Naive thymus-derived CD4-positive, alpha-beta T cell (primary cell): ENCODE results near the gene IDS. TPM values are rescaled to one million over a fixed set of nuclear protein-coding genes. Genes with fewer than 3 reads are reported as not detected.

ENCODE experiments used
- ATAC-seq: fragments of 150-1000 bp; cut with Tn5 transposase; 2 replicates; pipeline ENCODE4 v1.10.0; 2021; ENCODE audit warnings: mild to moderate bottlenecking, moderate library complexity
- CTCF ChIA-PET: fragments of 350-600 bp; sonication (Branson Sonifier 250); formaldehyde crosslinking; loops from one replicate; lab custom pipeline; 2021; ENCODE audit warnings: antibody characterized with exemption; lab: Charles Lee
- POLR2A ChIA-PET: fragments of 350-600 bp; sonication (Branson Sonifier 250); formaldehyde crosslinking; loops from one replicate; lab custom pipeline; 2021; ENCODE audit warnings: antibody characterized with exemption, inconsistent platforms; lab: Charles Lee
- DNase-seq, 9 donors: peaks; one replicate each; pipeline versions ENCODE4 v3.0.0 to v3.0.0-alpha.2; 2020 to 2022; ENCODE audit warnings: mixed read lengths in 1 of 9
- H3K27ac ChIP-seq: one replicate; pipeline ENCODE4 v1.7.0; 2013; ENCODE audit warnings: mild to moderate bottlenecking, low read depth, low read length, moderate library complexity
- H3K27me3 ChIP-seq, 2 donors: one replicate each; pipeline ENCODE4 v1.7.0; 2013; ENCODE audit warnings: low read length in 2 of 2, mild to moderate bottlenecking in 2 of 2, moderate library complexity in 2 of 2; ENCODE audit not compliant: control insufficient read depth in 2 of 2, insufficient read depth in 2 of 2
- H3K36me3 ChIP-seq, 3 experiments: 1 replicate in 2 of 3; 2 replicates in 1 of 3; pipeline ENCODE4 v1.7.0; 2013; ENCODE audit warnings: low read length in 3 of 3, mild to moderate bottlenecking in 3 of 3, moderate library complexity in 1 of 3; ENCODE audit not compliant: insufficient read depth in 3 of 3, control insufficient read depth in 2 of 3
- H3K4me1 ChIP-seq, 2 donors: one replicate each; pipeline ENCODE4 v1.7.0; 2013; ENCODE audit warnings: low read length in 2 of 2, mild to moderate bottlenecking in 2 of 2, moderate library complexity in 1 of 2; ENCODE audit not compliant: control insufficient read depth in 2 of 2, insufficient read depth in 2 of 2
- H3K4me3 ChIP-seq: 2 replicates; pipeline ENCODE4 v1.7.0; 2013; ENCODE audit warnings: mild to moderate bottlenecking, low read length
- H3K9me3 ChIP-seq, 3 experiments: 1 replicate in 2 of 3; 2 replicates in 1 of 3; pipeline ENCODE4 v1.7.0; 2013; ENCODE audit warnings: low read length in 3 of 3; ENCODE audit not compliant: control insufficient read depth in 2 of 3
- H3K27ac Mint-ChIP-seq, 9 donors: one replicate each; pipeline ENCODE4 v1.8.0; 2020 to 2022; ENCODE audit warnings: mixed read lengths in 9 of 9, mild to moderate bottlenecking in 8 of 9, moderate library complexity in 5 of 9, inconsistent platforms in 2 of 9
- H3K27me3 Mint-ChIP-seq, 5 donors: one replicate each; pipeline ENCODE4 v1.8.0; 2021 to 2022; ENCODE audit warnings: mixed read lengths in 5 of 5, mild to moderate bottlenecking in 1 of 5
- H3K36me3 Mint-ChIP-seq, 5 donors: one replicate each; pipeline ENCODE4 v1.8.0; 2020 to 2022; ENCODE audit warnings: mixed read lengths in 5 of 5, mild to moderate bottlenecking in 3 of 5, inconsistent platforms in 1 of 5
- H3K4me1 Mint-ChIP-seq, 7 donors: one replicate each; pipeline ENCODE4 v1.8.0; 2020 to 2022; ENCODE audit warnings: mixed read lengths in 7 of 7, mild to moderate bottlenecking in 3 of 7, inconsistent platforms in 1 of 7
- H3K4me3 Mint-ChIP-seq, 10 donors: one replicate each; pipeline ENCODE4 v1.8.0; 2020 to 2022; ENCODE audit warnings: mild to moderate bottlenecking in 10 of 10, mixed read lengths in 10 of 10, moderate library complexity in 6 of 10, inconsistent platforms in 2 of 10
- H3K9me3 Mint-ChIP-seq, 11 donors: one replicate each; pipeline ENCODE4 v1.8.0; 2020 to 2022; ENCODE audit warnings: mixed read lengths in 11 of 11, mild to moderate bottlenecking in 4 of 11, inconsistent platforms in 1 of 11, moderate library complexity in 1 of 11
- intact Hi-C, 2 donors: fragments of 100-400 bp; cut with micrococcal nuclease; formaldehyde crosslinking; loops; one replicate each; pipeline ENCODE4 v1.15.1; 2023
- polyA plus RNA-seq, 2 donors: library from polyadenylated mRNA; unstranded; fragments of 300-500 nt; fragmentation: Illumina TruSeq; gene quantifications; one replicate each; pipeline ENCODE4 v1.2.3, GENCODE V29; 2021
- total RNA-seq, 6 experiments: library from RNA in 5 of 6; stranded (reverse) in 5 of 6; gene quantifications; 1 replicate in 5 of 6; 2 replicates in 1 of 6; pipeline ENCODE4 v1.2.3 and lab custom pipeline; 2021 to 2026

Gene IDS
- total and polyA plus RNA-seq, 7 experiments from 2014 or later = 73.1 to 317 (median 131) TPM

DNA sequence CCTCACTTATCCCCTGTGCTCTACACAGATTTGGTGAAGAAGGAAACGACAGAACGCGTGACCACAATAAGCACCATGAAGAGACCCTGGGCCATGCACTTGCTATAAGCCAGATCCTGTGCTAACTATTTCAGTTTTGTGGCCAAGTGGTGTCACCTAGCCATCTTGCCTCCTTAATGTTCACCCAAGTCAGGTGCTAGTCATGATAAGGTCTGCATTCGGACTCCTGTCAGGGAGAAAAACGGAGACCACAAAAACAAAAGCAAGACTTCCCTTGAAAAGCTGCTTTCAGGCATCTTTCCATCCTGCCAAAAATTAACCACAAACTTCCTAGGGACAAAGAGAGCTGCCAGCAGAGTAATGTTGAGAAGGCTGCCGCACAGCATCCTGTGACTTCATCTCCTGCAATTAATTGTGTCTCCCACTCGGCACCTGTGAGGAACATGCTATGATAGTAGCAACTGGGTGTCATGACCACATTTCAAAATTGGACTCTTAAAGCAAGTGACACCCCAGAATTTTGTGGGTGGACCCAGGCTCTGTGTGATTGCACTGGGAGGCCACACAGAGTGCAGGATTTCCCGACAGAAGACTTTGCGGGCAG lies 8.8 kb upstream of the IDS start:
- Mint-ChIP-seq H3K4me3 (peak overlapping the region in 1 of 10 donors; percentile 20), H3K36me3 (peaks cover 0 to 12% (median 0%) of the 10 kb centered on the region in 5 donors), H3K27ac (peak overlapping the region in 4 of 9 donors; percentile 38 to 48 (median 41)), H3K4me1 (peaks cover 0 to 48% (median 11%) of the 10 kb centered on the region in 7 donors), H3K27me3 (peaks cover 0 to 6% (median 0%) of the 10 kb centered on the region in 5 donors), H3K9me3 (peaks cover 0 to 6% (median 0%) of the 10 kb centered on the region in 11 donors)
- no peaks in the 10 kb centered on the region for H3K36me3 ChIP-seq
- DNase-seq (no peak), ATAC-seq (peak; percentile 60)
- H3K9me3 ChIP-seq = no peaks in the 10 kb centered on the region
- CTCF ChIA-PET = interaction anchor here (1.4 to 4.1 kb wide), 3 partner anchors 8 to 26 kb away, joined by 3 to 29 read pairs (median 3); partner anchors contain the start of gene EOLA1
- POLR2A ChIA-PET = interaction anchor here (1.3 kb wide), 1 partner anchor 8 kb away, joined by 4 read pairs; the partner anchor contains the start of gene IDS
- H3K27ac ChIP-seq = no peak overlapping the region
- no peaks in the 10 kb centered on the region for H3K27me3 ChIP-seq
- H3K4me1 ChIP-seq = peaks cover 4 to 16% of the 10 kb centered on the region in 2 donors
- intact Hi-C loops = loop anchor here (2.0 to 5.0 kb wide), 2 partner anchors 13 to 313 kb away; no protein-coding TSS in a partner anchor
- no peak overlapping the region for H3K4me3 ChIP-seq

DNA sequence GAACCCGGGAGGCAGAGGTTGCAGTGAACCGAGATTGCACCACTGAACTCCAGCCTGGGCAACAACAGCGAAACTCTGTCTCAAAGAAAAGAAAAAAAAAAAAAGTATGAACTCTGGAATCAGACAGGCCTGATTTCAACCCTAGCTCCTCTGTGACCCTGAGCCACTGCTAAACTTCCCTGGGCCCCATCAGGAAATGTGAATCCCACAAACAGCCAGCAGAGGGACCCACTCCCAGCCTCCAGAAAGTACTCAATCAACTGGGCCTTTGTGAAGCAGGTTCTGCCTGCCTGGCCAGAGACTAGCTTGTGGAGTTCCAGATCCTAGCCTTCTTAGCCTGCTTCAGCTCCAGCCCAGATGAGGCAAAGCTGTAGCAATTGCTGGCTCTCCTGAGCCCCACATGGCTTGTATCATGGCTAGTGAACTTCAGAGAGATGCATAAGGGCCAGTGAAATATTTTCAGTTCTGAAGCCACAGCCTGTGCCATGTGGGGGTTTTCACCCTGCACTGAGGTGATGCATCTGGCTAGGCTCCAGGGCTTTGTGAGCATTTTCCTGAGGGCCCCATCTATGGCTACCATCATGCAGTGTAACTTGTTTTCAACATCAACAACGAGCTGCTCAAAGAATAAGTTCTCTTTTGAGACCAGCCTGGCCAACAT lies 7.2 kb upstream of the IDS start:
- CTCF ChIA-PET = interaction anchor here (0.6 to 4.1 kb wide), 8 partner anchors 9 to 438 kb away, joined by 3 to 29 read pairs (median 6); partner anchors contain the start of gene EOLA1
- H3K4me3 Mint-ChIP-seq = peak overlapping the region in 1 of 10 donors; percentile 28
- Histone ChIP-seq H3K4me1 (peaks cover 4 to 16% of the 10 kb centered on the region in 2 donors), H3K36me3 (no peaks in the 10 kb centered on the region), H3K27me3 (no peaks in the 10 kb centered on the region), H3K27ac (no peak overlapping the region), H3K4me3 (no peak overlapping the region), H3K9me3 (no peaks in the 10 kb centered on the region)
- DNase-seq = peak in 8 of 9 donors; percentile 34 to 56 (median 48)
- POLR2A ChIA-PET = interaction anchor here (1.1 to 1.2 kb wide), 2 partner anchors 10 to 27 kb away, joined by 4 read pairs; no protein-coding TSS in a partner anchor
- peaks cover 0 to 39% (median 13%) of the 10 kb centered on the region in 7 donors for H3K4me1 Mint-ChIP-seq
- peaks cover 0 to 6% (median 0%) of the 10 kb centered on the region in 5 donors for H3K36me3 Mint-ChIP-seq
- intact Hi-C loops = loop anchor here (1.0 to 5.0 kb wide), 5 partner anchors 9 to 315 kb away; no protein-coding TSS in a partner anchor
- H3K27me3 Mint-ChIP-seq = peaks cover 0 to 10% (median 0%) of the 10 kb centered on the region in 5 donors
- peaks cover 0 to 2% (median 0%) of the 10 kb centered on the region in 11 donors for H3K9me3 Mint-ChIP-seq
- peak overlapping the region in 5 of 9 donors; percentile 17 to 71 (median 45) for H3K27ac Mint-ChIP-seq
- ATAC-seq = peak; percentile 88

DNA sequence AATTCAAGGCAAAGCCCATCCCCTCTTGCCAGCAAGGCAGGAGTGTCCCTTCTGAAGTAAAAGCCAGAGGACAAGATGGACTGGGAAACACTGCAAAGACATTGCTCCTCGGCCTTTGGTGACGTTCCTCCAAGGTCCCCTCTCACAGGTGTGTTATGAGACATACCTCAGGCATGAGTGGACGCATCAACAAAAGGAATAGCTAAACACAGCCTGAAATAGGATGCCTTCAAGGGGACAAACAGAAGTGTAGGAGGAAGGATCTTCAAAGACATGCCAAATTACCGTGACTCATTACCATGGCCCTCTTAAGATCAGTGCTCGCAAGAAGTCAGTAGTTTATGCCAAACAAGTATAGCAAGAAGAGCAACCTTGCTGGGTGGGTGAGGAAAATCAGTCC lies 6.0 kb upstream of the IDS start:
- H3K36me3 Mint-ChIP-seq = no peaks in the 10 kb centered on the region
- POLR2A ChIA-PET = interaction anchor here (0.8 kb wide), 1 partner anchor 10 kb away, joined by 3 read pairs; no protein-coding TSS in a partner anchor

DNA sequence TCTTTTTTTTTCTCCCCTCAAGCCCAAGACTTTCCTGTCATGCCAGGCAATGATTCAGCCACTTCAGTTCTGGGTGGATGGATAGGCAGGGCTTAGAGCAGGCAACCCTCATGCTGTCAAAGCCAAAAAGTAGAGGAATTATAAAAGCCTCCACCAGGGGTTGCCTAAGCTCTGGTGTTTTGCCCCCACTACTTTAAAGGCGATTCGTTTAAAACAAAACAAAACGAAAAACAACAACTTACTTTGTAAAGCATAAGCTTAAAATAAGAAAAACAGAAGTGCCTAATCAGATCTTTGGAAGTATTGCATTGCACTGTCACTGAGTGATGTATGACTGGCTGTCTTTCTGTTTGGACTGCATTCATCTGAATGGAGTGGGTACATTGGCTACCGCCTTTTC lies 5.3 kb upstream of the IDS start:
- intact Hi-C loops = loop anchor here (5.0 kb wide), 1 partner anchor 317 kb away; no protein-coding TSS in a partner anchor
- H3K9me3 Mint-ChIP-seq = no peaks in the 10 kb centered on the region
- no peaks in the 10 kb centered on the region for H3K36me3 Mint-ChIP-seq
- H3K4me1 Mint-ChIP-seq = peaks cover 5 to 33% (median 17%) of the 10 kb centered on the region in 7 donors
- no peaks in the 10 kb centered on the region for H3K36me3 ChIP-seq
- peaks cover 0 to 10% (median 0%) of the 10 kb centered on the region in 5 donors for H3K27me3 Mint-ChIP-seq
- no peak overlapping the region for H3K4me3 ChIP-seq
- H3K4me3 Mint-ChIP-seq = no peak overlapping the region
- ATAC-seq (peak; percentile 53), DNase-seq (no peak)
- H3K27ac ChIP-seq = no peak overlapping the region
- H3K27me3 ChIP-seq = no peaks in the 10 kb centered on the region
- H3K27ac Mint-ChIP-seq = peak overlapping the region in 3 of 9 donors; percentile 47 to 68 (median 67)
- H3K9me3 ChIP-seq = no peaks in the 10 kb centered on the region
- POLR2A ChIA-PET = interaction anchor here (0.8 kb wide), 1 partner anchor 11 kb away, joined by 3 read pairs; no protein-coding TSS in a partner anchor
- H3K4me1 ChIP-seq = peaks cover 9 to 18% of the 10 kb centered on the region in 2 donors
- CTCF ChIA-PET = interaction anchor here (4.1 kb wide), 1 partner anchor 30 kb away, joined by 29 read pairs; the partner anchor contains the start of gene EOLA1

More for the DNA sequence above, 6.0 kb upstream of the IDS start:
- Mint-ChIP-seq H3K27me3 (peaks cover 0 to 10% (median 0%) of the 10 kb centered on the region in 5 donors), H3K27ac (no peak overlapping the region), H3K9me3 (no peaks in the 10 kb centered on the region), H3K4me3 (no peak overlapping the region), H3K4me1 (peaks cover 0 to 33% (median 11%) of the 10 kb centered on the region in 7 donors)
- CTCF ChIA-PET = interaction anchor here (4.1 kb wide), 1 partner anchor 29 kb away, joined by 29 read pairs; the partner anchor contains the start of gene EOLA1
- H3K9me3 ChIP-seq = no peaks in the 10 kb centered on the region
- intact Hi-C loops = loop anchor here (5.0 kb wide), 1 partner anchor 316 kb away; no protein-coding TSS in a partner anchor
- no peaks in the 10 kb centered on the region for H3K27me3 ChIP-seq
- H3K27ac ChIP-seq = no peak overlapping the region
- H3K4me1 ChIP-seq = peaks cover 4 to 13% of the 10 kb centered on the region in 2 donors
- no peak for DNase-seq
- H3K4me3 ChIP-seq = no peak overlapping the region
- no peaks in the 10 kb centered on the region for H3K36me3 ChIP-seq
- ATAC-seq = no peak

DNA sequence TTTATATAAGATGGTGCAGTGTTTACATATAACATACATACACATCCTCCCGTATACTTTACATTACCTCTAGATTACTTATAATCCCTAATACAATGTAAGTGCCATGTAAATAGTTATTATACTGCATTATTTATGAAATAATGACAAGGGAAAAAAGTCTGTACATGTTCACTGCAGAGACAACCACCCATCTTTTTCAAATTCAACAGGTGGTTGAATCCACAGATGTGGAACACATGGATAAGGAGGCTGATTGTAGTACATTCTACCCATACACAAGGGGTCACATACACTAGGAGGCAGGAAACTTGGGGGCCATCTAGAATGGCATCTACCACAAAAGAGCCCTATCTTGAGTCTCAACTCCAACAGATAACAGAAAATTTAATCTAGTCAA lies 3.4 kb upstream of the IDS start:
- peaks cover 0 to 10% (median 0%) of the 10 kb centered on the region in 5 donors for H3K27me3 Mint-ChIP-seq
- no peak for ATAC-seq
- peaks cover 9 to 17% of the 10 kb centered on the region in 2 donors for H3K4me1 ChIP-seq
- H3K36me3 ChIP-seq = peaks cover 0 to 5% (median 0%) of the 10 kb centered on the region in 3 experiments
- ChIA-PET CTCF (no interaction called here), POLR2A (no interaction called here)
- no peak overlapping the region for H3K27ac ChIP-seq
- H3K9me3 Mint-ChIP-seq = no peaks in the 10 kb centered on the region
- H3K4me1 Mint-ChIP-seq = peaks cover 14 to 27% (median 20%) of the 10 kb centered on the region in 7 donors
- no peak for DNase-seq
- H3K36me3 Mint-ChIP-seq = peaks cover 0 to 2% (median 0%) of the 10 kb centered on the region in 5 donors
- H3K27me3 ChIP-seq = no peaks in the 10 kb centered on the region
- H3K9me3 ChIP-seq = no peaks in the 10 kb centered on the region
- intact Hi-C loops = loop anchor here (10.0 kb wide), 6 partner anchors 126 to 1594 kb away; partner anchors contain the start of genes CD99L2 (in 1 of the 2), EOLA2 (in 1 of the 2), FMR1 (in 1 of the 2) and MAMLD1 (in 1 of the 2)
- H3K4me3 ChIP-seq = no peak overlapping the region
- no peak overlapping the region for H3K4me3 Mint-ChIP-seq
- H3K27ac Mint-ChIP-seq = no peak overlapping the region

DNA sequence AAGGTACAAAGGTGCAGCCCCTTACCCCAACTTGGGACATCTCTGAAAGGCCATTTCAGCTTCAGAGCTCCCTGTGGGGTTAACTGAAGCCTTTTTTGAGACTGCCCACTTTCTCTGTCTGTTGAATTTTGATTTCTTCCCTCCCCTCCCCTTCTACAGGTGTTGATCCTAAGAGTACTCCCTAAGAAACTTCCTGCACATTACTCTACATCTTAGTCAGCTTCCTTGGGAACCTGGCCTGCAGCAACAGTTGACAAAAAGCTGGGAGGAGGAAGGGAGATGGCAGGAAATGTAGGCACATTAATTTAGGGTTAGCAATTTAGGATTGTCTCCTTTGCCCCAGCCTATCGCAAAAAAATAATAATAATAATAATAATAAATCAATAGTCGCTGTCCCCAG lies 1.2 kb upstream of the IDS start:
- Mint-ChIP-seq H3K9me3 (no peaks in the 10 kb centered on the region), H3K27me3 (peaks cover 0 to 10% (median 0%) of the 10 kb centered on the region in 5 donors), H3K4me3 (peak overlapping the region in 2 of 10 donors; percentile 34 to 87), H3K4me1 (peaks cover 14 to 32% (median 23%) of the 10 kb centered on the region in 7 donors), H3K36me3 (peaks cover 0 to 7% (median 0%) of the 10 kb centered on the region in 5 donors), H3K27ac (peak overlapping the region in 7 of 9 donors; percentile 87 to 97 (median 92))
- peak overlapping the region; percentile 98 for H3K27ac ChIP-seq
- no peak overlapping the region for H3K4me3 ChIP-seq
- H3K36me3 ChIP-seq = peaks cover 0 to 21% (median 9%) of the 10 kb centered on the region in 3 experiments
- H3K27me3 ChIP-seq = no peaks in the 10 kb centered on the region
- DNase-seq (no peak), ATAC-seq (no peak)
- H3K9me3 ChIP-seq = no peaks in the 10 kb centered on the region
- H3K4me1 ChIP-seq = peaks cover 6 to 13% of the 10 kb centered on the region in 2 donors
- CTCF ChIA-PET = no interaction called here
- POLR2A ChIA-PET = interaction anchor here (1.2 to 3.7 kb wide), 4 partner anchors 10 to 34 kb away, joined by 3 to 33 read pairs (median 10); partner anchors contain the start of gene EOLA1
- intact Hi-C loops = loop anchor here (10.0 kb wide), 6 partner anchors 128 to 1592 kb away; partner anchors contain the start of genes CD99L2 (in 1 of the 2), EOLA2 (in 1 of the 2), FMR1 (in 1 of the 2) and MAMLD1 (in 1 of the 2)
